Measurements from ENCODE around the gene EAF1.

GRCh38 chr3:15477951-15478639, 50.7 kb downstream of the EAF1 start:
- TF ChIP-seq ZNF555 (tag by site-specific recombination; conservative IDR thresholded peaks at IDR 0.05) (no peak), ZNF169 (tag by site-specific recombination; IDR thresholded peaks at IDR 0.05) (no peak), EGR2 (tag by site-specific recombination; IDR thresholded peaks at IDR 0.05; ENCODE audit: low read depth) (no peak)
